Activated CD4-positive, alpha-beta T cell treated with anti-CD3 and anti-CD28 coated beads, Interleukin-2, amount 10 ng/mL, durations not matched to agents 24 days and 14 days (primary cell): Measurements from ENCODE around the gene GNAS-AS1. TPM values are rescaled to one million over a fixed set of nuclear protein-coding genes. Genes with fewer than 3 reads are reported as not detected.

Experiments
- DNase-seq: peaks from one replicate; pipeline ENCODE4 v3.0.0; 2022
- H3K27ac Mint-ChIP-seq: one replicate; pipeline ENCODE4 v1.8.0; 2022; ENCODE audit warnings: mild to moderate bottlenecking, mixed read lengths
- H3K27me3 Mint-ChIP-seq: one replicate; pipeline ENCODE4 v1.8.0; 2022; ENCODE audit warnings: mixed read lengths
- H3K36me3 Mint-ChIP-seq: one replicate; pipeline ENCODE4 v1.8.0; 2022; ENCODE audit warnings: low read depth, mild to moderate bottlenecking, mixed read lengths
- H3K4me1 Mint-ChIP-seq: one replicate; pipeline ENCODE4 v1.8.0; 2021; ENCODE audit warnings: mixed read lengths
- H3K4me3 Mint-ChIP-seq: one replicate; pipeline ENCODE4 v1.8.0; 2022; ENCODE audit warnings: mild to moderate bottlenecking, moderate library complexity, mixed read lengths
- H3K9me3 Mint-ChIP-seq: one replicate; pipeline ENCODE4 v1.8.0; 2021; ENCODE audit warnings: mixed read lengths
- intact Hi-C: fragments of 100-400 bp; cut with micrococcal nuclease; formaldehyde crosslinking; loops from one replicate; pipeline ENCODE4 v1.15.1; 2023
- total RNA-seq: library from RNA; stranded (reverse); gene quantifications from 2 replicates; pipeline ENCODE4 v1.2.3, GENCODE V29; 2022

Gene GNAS-AS1
- total RNA-seq, 1 donor from 2014 or later = 1.6 TPM

GRCh38 chr20:58891086-58891717 is 40.5 kb upstream of the GNAS-AS1 start:
- Mint-ChIP-seq H3K36me3 (peaks cover 21% of the 10 kb centered on the region), H3K4me3 (peak overlapping the region; percentile 59), H3K9me3 (no peaks in the 10 kb centered on the region), H3K4me1 (peaks cover 42% of the 10 kb centered on the region), H3K27me3 (no peaks in the 10 kb centered on the region), H3K27ac (peak overlapping the region; percentile 82)
- intact Hi-C loops = loop anchor here (5.0 kb wide), 2 partner anchors 271 to 584 kb away; partner anchors contain the start of genes RAB22A and ZNF831
- DNase-seq = peak; percentile 90

- H3K4me1 Mint-ChIP-seq = peaks cover 38% of the 10 kb centered on the region
- H3K36me3 Mint-ChIP-seq = peaks cover 17% of the 10 kb centered on the region
- peak overlapping the region; percentile 94 for H3K4me3 Mint-ChIP-seq
- H3K27me3 Mint-ChIP-seq = no peaks in the 10 kb centered on the region
- H3K9me3 Mint-ChIP-seq = no peaks in the 10 kb centered on the region
- intact Hi-C loops = loop anchor here (5.0 kb wide), 2 partner anchors 272 to 583 kb away; partner anchors contain the start of genes RAB22A and ZNF831
- DNase-seq = peak; percentile 87
- H3K27ac Mint-ChIP-seq = peak overlapping the region; percentile 97
Measured at GRCh38 chr20:58890518-58891085, 39.9 kb upstream of the GNAS-AS1 start.

GRCh38 chr20:58889798-58890517 is 39.3 kb upstream of the GNAS-AS1 start:
- Mint-ChIP-seq H3K27me3 (no peaks in the 10 kb centered on the region), H3K4me1 (peaks cover 32% of the 10 kb centered on the region), H3K4me3 (peak overlapping the region; percentile 94), H3K36me3 (peaks cover 14% of the 10 kb centered on the region), H3K9me3 (no peaks in the 10 kb centered on the region), H3K27ac (peak overlapping the region; percentile 98)
- intact Hi-C loops = loop anchor here (5.0 kb wide), 2 partner anchors 272 to 583 kb away; partner anchors contain the start of genes RAB22A and ZNF831
- DNase-seq = peak; percentile 71

- DNase-seq = no peak
- Mint-ChIP-seq H3K4me3 (peak overlapping the region; percentile 85), H3K27me3 (no peaks in the 10 kb centered on the region), H3K9me3 (no peaks in the 10 kb centered on the region), H3K36me3 (peaks cover 14% of the 10 kb centered on the region), H3K27ac (peak overlapping the region; percentile 91), H3K4me1 (peaks cover 25% of the 10 kb centered on the region)
- intact Hi-C loops = no loop called here
Measured at GRCh38 chr20:58889334-58889760, 38.6 kb upstream of the GNAS-AS1 start.

GRCh38 chr20:58888521-58889333 is 38.0 kb upstream of the GNAS-AS1 start:
- DNase-seq = peak; percentile 94
- Mint-ChIP-seq H3K27ac (peak overlapping the region; percentile 70), H3K4me1 (peaks cover 20% of the 10 kb centered on the region), H3K9me3 (no peaks in the 10 kb centered on the region), H3K27me3 (no peaks in the 10 kb centered on the region), H3K36me3 (peaks cover 14% of the 10 kb centered on the region), H3K4me3 (peak overlapping the region; percentile 81)
- intact Hi-C loops = no loop called here

- intact Hi-C loops = no loop called here
- no peaks in the 10 kb centered on the region for H3K27me3 Mint-ChIP-seq
- peak overlapping the region; percentile 81 for H3K4me3 Mint-ChIP-seq
- no peaks in the 10 kb centered on the region for H3K9me3 Mint-ChIP-seq
- peaks cover 11% of the 10 kb centered on the region for H3K36me3 Mint-ChIP-seq
- no peak for DNase-seq
- peaks cover 15% of the 10 kb centered on the region for H3K4me1 Mint-ChIP-seq
- peak overlapping the region; percentile 79 for H3K27ac Mint-ChIP-seq
Measured at GRCh38 chr20:58888103-58888502, 37.4 kb upstream of the GNAS-AS1 start.

- no peak overlapping the region for H3K27ac Mint-ChIP-seq
- no peak overlapping the region for H3K4me3 Mint-ChIP-seq
- no peaks in the 10 kb centered on the region for H3K9me3 Mint-ChIP-seq
- intact Hi-C loops = no loop called here
- DNase-seq = no peak
- peaks cover 12% of the 10 kb centered on the region for H3K4me1 Mint-ChIP-seq
- H3K36me3 Mint-ChIP-seq = peaks cover 2% of the 10 kb centered on the region
- no peaks in the 10 kb centered on the region for H3K27me3 Mint-ChIP-seq
Measured at GRCh38 chr20:58886546-58886945, 35.8 kb upstream of the GNAS-AS1 start.

- Mint-ChIP-seq H3K27me3 (no peaks in the 10 kb centered on the region), H3K4me3 (no peak overlapping the region), H3K4me1 (peaks cover 13% of the 10 kb centered on the region), H3K9me3 (no peaks in the 10 kb centered on the region), H3K27ac (no peak overlapping the region), H3K36me3 (peaks cover 1% of the 10 kb centered on the region)
- no peak for DNase-seq
- intact Hi-C loops = no loop called here
Measured at GRCh38 chr20:58884966-58885365, 34.3 kb upstream of the GNAS-AS1 start.

GRCh38 chr20:58883241-58883691 is 32.6 kb upstream of the GNAS-AS1 start:
- no peaks in the 10 kb centered on the region for H3K9me3 Mint-ChIP-seq
- H3K4me1 Mint-ChIP-seq = peaks cover 21% of the 10 kb centered on the region
- no peaks in the 10 kb centered on the region for H3K27me3 Mint-ChIP-seq
- intact Hi-C loops = no loop called here
- no peaks in the 10 kb centered on the region for H3K36me3 Mint-ChIP-seq
- H3K27ac Mint-ChIP-seq = no peak overlapping the region
- DNase-seq = no peak
- H3K4me3 Mint-ChIP-seq = no peak overlapping the region

GRCh38 chr20:58882704-58883089 is 32.0 kb upstream of the GNAS-AS1 start:
- intact Hi-C loops = no loop called here
- Mint-ChIP-seq H3K4me1 (peaks cover 23% of the 10 kb centered on the region), H3K9me3 (no peaks in the 10 kb centered on the region), H3K27me3 (no peaks in the 10 kb centered on the region), H3K4me3 (no peak overlapping the region), H3K27ac (no peak overlapping the region), H3K36me3 (no peaks in the 10 kb centered on the region)
- DNase-seq = no peak

GRCh38 chr20:58880994-58881752 is 30.5 kb upstream of the GNAS-AS1 start:
- Mint-ChIP-seq H3K4me1 (peaks cover 21% of the 10 kb centered on the region), H3K4me3 (no peak overlapping the region), H3K9me3 (no peaks in the 10 kb centered on the region), H3K27ac (no peak overlapping the region), H3K27me3 (no peaks in the 10 kb centered on the region), H3K36me3 (no peaks in the 10 kb centered on the region)
- DNase-seq = no peak
- intact Hi-C loops = no loop called here

- no peak for DNase-seq
Measured at GRCh38 chr20:58880441-58880840, 29.7 kb upstream of the GNAS-AS1 start.

GRCh38 chr20:58878399-58878798 is 27.7 kb upstream of the GNAS-AS1 start:
- DNase-seq = no peak
- H3K4me3 Mint-ChIP-seq = peak overlapping the region; percentile 54
- H3K36me3 Mint-ChIP-seq = no peaks in the 10 kb centered on the region
- no peaks in the 10 kb centered on the region for H3K9me3 Mint-ChIP-seq
- no peaks in the 10 kb centered on the region for H3K27me3 Mint-ChIP-seq
- peaks cover 21% of the 10 kb centered on the region for H3K4me1 Mint-ChIP-seq
- peak overlapping the region; percentile 72 for H3K27ac Mint-ChIP-seq
- intact Hi-C loops = loop anchor here (5.0 kb wide), 1 partner anchor 344 kb away; no protein-coding TSS in a partner anchor

More at GRCh38 chr20:58880441-58880840, 29.7 kb upstream of the GNAS-AS1 start:
- Mint-ChIP-seq H3K4me3 (no peak overlapping the region), H3K4me1 (peaks cover 21% of the 10 kb centered on the region), H3K36me3 (no peaks in the 10 kb centered on the region), H3K9me3 (no peaks in the 10 kb centered on the region), H3K27me3 (no peaks in the 10 kb centered on the region), H3K27ac (no peak overlapping the region)
- intact Hi-C loops = no loop called here
